ENCODE measurements around the gene ETS1.

DNA sequence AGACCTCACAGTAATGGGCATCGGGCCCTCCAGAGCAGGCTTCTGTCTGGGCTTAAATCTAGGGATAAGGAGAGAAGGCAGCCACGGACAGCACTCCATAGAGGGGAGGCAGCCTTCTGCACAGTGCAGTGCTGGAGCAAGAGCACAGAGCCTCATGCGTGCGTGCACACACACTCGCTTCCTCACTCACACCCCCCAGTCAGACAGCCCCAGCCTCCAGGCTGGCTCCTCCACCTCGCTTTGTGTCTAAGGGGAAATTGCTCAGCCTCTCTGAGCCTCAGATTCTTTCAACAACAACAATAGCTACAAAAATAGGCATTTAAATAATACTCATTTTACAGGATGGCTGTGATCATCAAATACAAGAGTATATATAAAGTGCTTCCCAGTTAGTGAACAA lies 26.7 kb upstream of the ETS1 start:
- TF ChIP-seq CTCF (conservative IDR thresholded peaks at IDR 0.05; ENCODE audit: low read depth in 2 of 2) (no peak), EZH2 (IDR thresholded peaks at IDR 0.05; ENCODE audit: low read depth, unreplicated experiment) (no peak), ZNF114 (CRISPR knock-in tag; IDR thresholded peaks at IDR 0.05) (no peak), POLR2AphosphoS5 (IDR thresholded peaks at IDR 0.05; ENCODE audit: low read depth) (no peak), REST (IDR thresholded peaks at IDR 0.05; ENCODE audit: unreplicated experiment) (no peak)
